Measurements from ENCODE around the gene AFF2. TPM values are rescaled to one million over a fixed set of nuclear protein-coding genes. Genes with fewer than 3 reads are reported as not detected.

AFF2 gene
- total RNA-seq, 1 experiment from 2014 or later: 0.05 TPM

DNA sequence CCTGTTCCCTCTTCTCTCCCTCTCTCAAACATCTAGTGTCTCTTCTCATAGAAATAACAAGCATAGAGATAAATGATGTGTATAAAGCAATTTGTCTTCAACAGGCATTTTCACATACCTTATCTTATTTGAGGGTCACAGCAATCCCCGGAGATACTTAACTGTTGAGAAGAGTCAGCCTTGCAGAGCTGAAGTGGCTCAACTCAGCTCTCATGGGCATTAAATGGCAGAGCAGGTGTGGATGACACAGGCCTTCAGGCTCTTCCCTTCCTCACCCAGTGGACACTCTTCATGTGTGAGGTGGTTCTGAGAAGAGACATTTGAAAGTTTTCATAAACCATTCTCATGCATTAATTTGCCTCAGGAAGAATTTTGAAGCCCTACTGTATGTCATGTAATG, 134.2 kb downstream of the AFF2 start:
- no peak for ATAC-seq

More for the DNA sequence above, 134.2 kb downstream of the AFF2 start:
- intact Hi-C loops (cut with micrococcal nuclease): no loop called here
- no peak overlapping the region for H2AFZ ChIP-seq (ENCODE audit: low read depth, low read length, poor library complexity, severe bottlenecking)
- H3K9me2 ChIP-seq (ENCODE audit: insufficient read depth): no peaks in the 10 kb centered on the region
- POLR2A ChIA-PET: no interaction called here
- BruUV-seq (replicated peaks): no TSS peak
- RAD21 ChIA-PET (ENCODE audit: low non-redundant PET in 1 of 2, low total read pairs in 2 of 2, uncharacterized antibody in 2 of 2, unreplicated experiment in 2 of 2): no interaction called here
- no peak overlapping the region for H3K4me3 ChIP-seq (replicated peaks in 1 of 2; ENCODE audit: low read depth in 1 of 2, low read length in 2 of 2)
- no peaks in the 10 kb centered on the region; a peak in 1 of 4 replicates for H3K9me3 ChIP-seq (ENCODE audit: control insufficient read depth in 1 of 2, insufficient read depth in 1 of 2, low read depth in 1 of 2, low read length in 2 of 2)
- no peak overlapping the region for H3K4me2 ChIP-seq (ENCODE audit: low read length)
- H3K27ac ChIP-seq (ENCODE audit: low read depth, low read length): no peak overlapping the region
- H3K9ac ChIP-seq (ENCODE audit: low read length): no peak overlapping the region
- no peaks in the 10 kb centered on the region for H3K36me3 ChIP-seq (ENCODE audit: control insufficient read depth in 1 of 2, insufficient read depth in 2 of 2, low read length in 2 of 2)
- H4K20me1 ChIP-seq (ENCODE audit: insufficient read depth): no peaks in the 10 kb centered on the region
- H3K4me1 ChIP-seq (ENCODE audit: control insufficient read depth in 1 of 2, insufficient read depth in 2 of 2, low read length in 2 of 2): no peaks in the 10 kb centered on the region
- H3K27me3 ChIP-seq (ENCODE audit: insufficient read depth, low read length): no peaks in the 10 kb centered on the region
- no peaks in the 10 kb centered on the region for H3K79me2 ChIP-seq (ENCODE audit: insufficient read depth, low read length)
- CTCF ChIA-PET: no interaction called here
- DNase-seq (ENCODE audit: low read depth, low spot score): no peak
- TF ChIP-seq, protein P1, sequence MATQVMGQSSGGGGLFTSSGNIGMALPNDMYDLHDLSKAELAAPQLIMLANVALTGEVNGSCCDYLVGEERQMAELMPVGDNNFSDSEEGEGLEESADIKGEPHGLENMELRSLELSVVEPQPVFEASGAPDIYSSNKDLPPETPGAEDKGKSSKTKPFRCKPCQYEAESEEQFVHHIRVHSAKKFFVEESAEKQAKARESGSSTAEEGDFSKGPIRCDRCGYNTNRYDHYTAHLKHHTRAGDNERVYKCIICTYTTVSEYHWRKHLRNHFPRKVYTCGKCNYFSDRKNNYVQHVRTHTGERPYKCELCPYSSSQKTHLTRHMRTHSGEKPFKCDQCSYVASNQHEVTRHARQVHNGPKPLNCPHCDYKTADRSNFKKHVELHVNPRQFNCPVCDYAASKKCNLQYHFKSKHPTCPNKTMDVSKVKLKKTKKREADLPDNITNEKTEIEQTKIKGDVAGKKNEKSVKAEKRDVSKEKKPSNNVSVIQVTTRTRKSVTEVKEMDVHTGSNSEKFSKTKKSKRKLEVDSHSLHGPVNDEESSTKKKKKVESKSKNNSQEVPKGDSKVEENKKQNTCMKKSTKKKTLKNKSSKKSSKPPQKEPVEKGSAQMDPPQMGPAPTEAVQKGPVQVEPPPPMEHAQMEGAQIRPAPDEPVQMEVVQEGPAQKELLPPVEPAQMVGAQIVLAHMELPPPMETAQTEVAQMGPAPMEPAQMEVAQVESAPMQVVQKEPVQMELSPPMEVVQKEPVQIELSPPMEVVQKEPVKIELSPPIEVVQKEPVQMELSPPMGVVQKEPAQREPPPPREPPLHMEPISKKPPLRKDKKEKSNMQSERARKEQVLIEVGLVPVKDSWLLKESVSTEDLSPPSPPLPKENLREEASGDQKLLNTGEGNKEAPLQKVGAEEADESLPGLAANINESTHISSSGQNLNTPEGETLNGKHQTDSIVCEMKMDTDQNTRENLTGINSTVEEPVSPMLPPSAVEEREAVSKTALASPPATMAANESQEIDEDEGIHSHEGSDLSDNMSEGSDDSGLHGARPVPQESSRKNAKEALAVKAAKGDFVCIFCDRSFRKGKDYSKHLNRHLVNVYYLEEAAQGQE (IDR thresholded peaks at IDR 0.05; ENCODE audit: low read depth): no peak
- TF ChIP-seq RAD21 (IDR thresholded peaks at IDR 0.05; ENCODE audit: low read depth) (no peak), POLR2A (IDR thresholded peaks at IDR 0.05; ENCODE audit: borderline replicate concordance, extremely low read depth, insufficient read depth, insufficient read length) (no peak), SRF (IDR thresholded peaks at IDR 0.05; ENCODE audit: low read depth) (no peak), ZFX (IDR thresholded peaks at IDR 0.05) (no peak), YY1 (IDR thresholded peaks at IDR 0.05; ENCODE audit: extremely low read depth, insufficient replicate concordance, low read depth, low read length) (no peak), TCF7L2 (IDR thresholded peaks at IDR 0.05; ENCODE audit: borderline replicate concordance, extremely low read depth, insufficient read depth, insufficient read length) (no peak), EGR1 (IDR thresholded peaks at IDR 0.05; ENCODE audit: low read depth) (no peak), JUND (IDR thresholded peaks at IDR 0.05) (no peak), ELF1 (IDR thresholded peaks at IDR 0.05; ENCODE audit: borderline replicate concordance, low read depth) (no peak), EZH2 (IDR thresholded peaks at IDR 0.05) (no peak), ZNF274 (IDR thresholded peaks at IDR 0.05; ENCODE audit: low read depth, low read length) (no peak), SP1 (IDR thresholded peaks at IDR 0.05; ENCODE audit: low read depth) (no peak), FOSL1 (IDR thresholded peaks at IDR 0.05; ENCODE audit: low read depth) (no peak), EZH2phosphoT487 (IDR thresholded peaks at IDR 0.05; ENCODE audit: borderline replicate concordance) (no peak)
- TF ChIP-seq, protein P2, sequence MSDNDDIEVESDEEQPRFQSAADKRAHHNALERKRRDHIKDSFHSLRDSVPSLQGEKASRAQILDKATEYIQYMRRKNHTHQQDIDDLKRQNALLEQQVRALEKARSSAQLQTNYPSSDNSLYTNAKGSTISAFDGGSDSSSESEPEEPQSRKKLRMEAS (IDR thresholded peaks at IDR 0.05): no peak

All from HCT116 (cell line).